HepG2 (cell line): ENCODE results near the gene EGR1. TPM values are rescaled to one million over a fixed set of nuclear protein-coding genes. Genes with fewer than 3 reads are reported as not detected.

Experiments used
- ATM ChIP-seq: fragments of 450-650 bp; IDR thresholded peaks from 2 replicates; pipeline ENCODE4 v1.7.1; 2017; ENCODE audit warnings: mild to moderate bottlenecking, borderline replicate concordance
- KLF6 ChIP-seq: IDR thresholded peaks from 2 replicates; pipeline ENCODE4 v1.8.0; 2016; ENCODE audit warnings: missing biosample characterization, missing genetic modification reagents
- TEAD2 ChIP-seq: sonication (generic); formaldehyde crosslinking; IDR thresholded peaks from 2 replicates; pipeline ENCODE4 v1.9.0; 2021; ENCODE audit warnings: missing genetic modification reagents
- THAP11 ChIP-seq: IDR thresholded peaks from 2 replicates; pipeline ENCODE4 v1.6.1; 2016; ENCODE audit warnings: missing biosample characterization, missing genetic modification reagents
- ZBTB38 ChIP-seq: sonication (generic); formaldehyde crosslinking; IDR thresholded peaks from 2 replicates; pipeline ENCODE4 v1.5.1; 2020; ENCODE audit warnings: mild to moderate bottlenecking, missing genetic modification reagents
- ZBTB7B ChIP-seq: sonication (generic); formaldehyde crosslinking; IDR thresholded peaks from 2 replicates; pipeline ENCODE4 v1.4.0; 2020; ENCODE audit warnings: missing genetic modification reagents
- ZFYVE20 ChIP-seq: sonication (generic); formaldehyde crosslinking; IDR thresholded peaks from 2 replicates; pipeline ENCODE4 v1.8.0; 2023; ENCODE audit warnings: low read depth, mild to moderate bottlenecking, moderate library complexity, missing genetic modification reagents, borderline replicate concordance
- ZNF20 ChIP-seq: sonication (generic); formaldehyde crosslinking; IDR thresholded peaks from 2 replicates; pipeline ENCODE4 v1.4.0; 2020; ENCODE audit warnings: mild to moderate bottlenecking, moderate library complexity, missing genetic modification reagents
- ZNF572 ChIP-seq: sonication (generic); formaldehyde crosslinking; IDR thresholded peaks from 2 replicates; pipeline ENCODE4 v1.5.1; 2020; ENCODE audit warnings: mild to moderate bottlenecking, missing genetic modification reagents
- ZNF616 ChIP-seq: sonication (generic); formaldehyde crosslinking; IDR thresholded peaks from 2 replicates; pipeline ENCODE4 v1.5.0; 2020; ENCODE audit warnings: low read depth, mild to moderate bottlenecking, missing genetic modification reagents
- ZNF816 ChIP-seq: sonication (generic); formaldehyde crosslinking; IDR thresholded peaks from 2 replicates; pipeline ENCODE4 v1.8.0; 2022; ENCODE audit warnings: missing genetic modification reagents, mild to moderate bottlenecking, borderline replicate concordance
- polyA plus RNA-seq, 8 experiments: library from polyadenylated mRNA; depleted of rRNA in 3 of 8; stranded (reverse) in 7 of 8; unstranded in 1 of 8; fragments of >200 nt; fragmentation: Illumina TruSeq in 4 of 8; extraction: Trizol in 4 of 8; gene quantifications; 2 replicates each; pipeline versions ENCODE4 v1.2.1 to v1.2.3, GENCODE V29; 2011 to 2016; ENCODE audit warnings: low read depth in 4 of 8, missing spikeins in 1 of 8, mixed read lengths in 1 of 8; ENCODE audit not compliant: insufficient read depth in 1 of 8
- total RNA-seq, 5 experiments: library from RNA; depleted of rRNA; stranded (reverse); fragments of >200 nt; fragmentation: Illumina TruSeq; extraction: Trizol; gene quantifications; 2 replicates each; pipeline ENCODE4 v1.2.3, GENCODE V29; 2016; ENCODE audit warnings: low read depth in 1 of 5
- TF ChIP-seq, protein P1 (sequence below): sonication (generic); formaldehyde crosslinking; IDR thresholded peaks from 2 replicates; pipeline ENCODE4 v1.5.1; 2020; ENCODE audit warnings: mild to moderate bottlenecking, missing genetic modification reagents, borderline replicate concordance
- TF ChIP-seq, protein P2 (sequence below): sonication (generic); formaldehyde crosslinking; IDR thresholded peaks from 2 replicates; pipeline ENCODE4 v1.5.0; 2020; ENCODE audit warnings: mild to moderate bottlenecking, missing genetic modification reagents
- TF ChIP-seq, protein P3 (sequence below): sonication (generic); formaldehyde crosslinking; IDR thresholded peaks from 2 replicates; pipeline ENCODE4 v1.4.0; 2020; ENCODE audit warnings: missing genetic modification reagents
- TF ChIP-seq, protein P4 (sequence below): IDR thresholded peaks from 2 replicates; pipeline ENCODE4 v1.6.1; 2016; ENCODE audit warnings: missing genetic modification reagents, missing compliant biosample characterization
- TF ChIP-seq, protein P5 (sequence below): sonication (generic); formaldehyde crosslinking; IDR thresholded peaks from 2 replicates; pipeline ENCODE4 v1.5.0; 2020; ENCODE audit warnings: mild to moderate bottlenecking, missing genetic modification reagents

EGR1 gene
- total and polyA plus RNA-seq, 2 of the 13 experiments (the other 11 are each of a cell fraction or from before 2014, with no cell fraction given), result 4.1 to 4.5 TPM

DNA sequence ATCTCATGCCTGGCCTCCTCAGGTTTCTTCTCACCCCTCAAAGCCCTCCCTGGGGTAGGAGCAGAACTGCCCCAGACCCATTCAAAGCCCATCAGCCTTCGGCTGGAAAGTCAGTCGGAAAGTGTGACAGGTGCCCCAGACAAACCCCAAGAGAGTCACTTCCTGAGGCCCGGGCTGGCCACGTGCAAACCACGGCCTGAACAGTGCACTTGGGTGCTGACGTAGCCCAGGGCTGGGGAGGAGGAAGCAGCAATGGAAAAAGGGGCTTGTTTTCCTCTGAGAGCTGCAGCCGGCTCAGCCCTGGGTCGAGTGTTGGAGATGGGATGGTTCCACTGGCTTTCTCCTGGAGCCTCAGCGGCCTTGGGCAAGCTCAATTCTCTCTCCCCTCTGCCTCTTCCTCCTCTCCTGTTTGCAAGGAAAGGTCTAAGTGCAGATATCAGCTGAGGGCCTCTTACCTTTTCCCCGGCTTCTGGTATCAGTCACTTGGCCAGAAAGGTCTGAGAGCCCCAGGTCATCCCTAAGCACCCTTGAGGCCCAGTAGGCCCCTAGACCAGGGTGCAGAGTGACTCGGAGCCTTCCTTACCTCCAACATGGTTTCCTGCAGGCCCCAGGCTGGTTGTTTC lies 5.9 kb upstream of the EGR1 start (continued):
- TF ChIP-seq, protein P1, sequence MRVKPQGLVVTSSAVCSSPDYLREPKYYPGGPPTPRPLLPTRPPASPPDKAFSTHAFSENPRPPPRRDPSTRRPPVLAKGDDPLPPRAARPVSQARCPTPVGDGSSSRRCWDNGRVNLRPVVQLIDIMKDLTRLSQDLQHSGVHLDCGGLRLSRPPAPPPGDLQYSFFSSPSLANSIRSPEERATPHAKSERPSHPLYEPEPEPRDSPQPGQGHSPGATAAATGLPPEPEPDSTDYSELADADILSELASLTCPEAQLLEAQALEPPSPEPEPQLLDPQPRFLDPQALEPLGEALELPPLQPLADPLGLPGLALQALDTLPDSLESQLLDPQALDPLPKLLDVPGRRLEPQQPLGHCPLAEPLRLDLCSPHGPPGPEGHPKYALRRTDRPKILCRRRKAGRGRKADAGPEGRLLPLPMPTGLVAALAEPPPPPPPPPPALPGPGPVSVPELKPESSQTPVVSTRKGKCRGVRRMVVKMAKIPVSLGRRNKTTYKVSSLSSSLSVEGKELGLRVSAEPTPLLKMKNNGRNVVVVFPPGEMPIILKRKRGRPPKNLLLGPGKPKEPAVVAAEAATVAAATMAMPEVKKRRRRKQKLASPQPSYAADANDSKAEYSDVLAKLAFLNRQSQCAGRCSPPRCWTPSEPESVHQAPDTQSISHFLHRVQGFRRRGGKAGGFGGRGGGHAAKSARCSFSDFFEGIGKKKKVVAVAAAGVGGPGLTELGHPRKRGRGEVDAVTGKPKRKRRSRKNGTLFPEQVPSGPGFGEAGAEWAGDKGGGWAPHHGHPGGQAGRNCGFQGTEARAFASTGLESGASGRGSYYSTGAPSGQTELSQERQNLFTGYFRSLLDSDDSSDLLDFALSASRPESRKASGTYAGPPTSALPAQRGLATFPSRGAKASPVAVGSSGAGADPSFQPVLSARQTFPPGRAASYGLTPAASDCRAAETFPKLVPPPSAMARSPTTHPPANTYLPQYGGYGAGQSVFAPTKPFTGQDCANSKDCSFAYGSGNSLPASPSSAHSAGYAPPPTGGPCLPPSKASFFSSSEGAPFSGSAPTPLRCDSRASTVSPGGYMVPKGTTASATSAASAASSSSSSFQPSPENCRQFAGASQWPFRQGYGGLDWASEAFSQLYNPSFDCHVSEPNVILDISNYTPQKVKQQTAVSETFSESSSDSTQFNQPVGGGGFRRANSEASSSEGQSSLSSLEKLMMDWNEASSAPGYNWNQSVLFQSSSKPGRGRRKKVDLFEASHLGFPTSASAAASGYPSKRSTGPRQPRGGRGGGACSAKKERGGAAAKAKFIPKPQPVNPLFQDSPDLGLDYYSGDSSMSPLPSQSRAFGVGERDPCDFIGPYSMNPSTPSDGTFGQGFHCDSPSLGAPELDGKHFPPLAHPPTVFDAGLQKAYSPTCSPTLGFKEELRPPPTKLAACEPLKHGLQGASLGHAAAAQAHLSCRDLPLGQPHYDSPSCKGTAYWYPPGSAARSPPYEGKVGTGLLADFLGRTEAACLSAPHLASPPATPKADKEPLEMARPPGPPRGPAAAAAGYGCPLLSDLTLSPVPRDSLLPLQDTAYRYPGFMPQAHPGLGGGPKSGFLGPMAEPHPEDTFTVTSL (CRISPR knock-in tag), result peak; percentile 44; the same call in 1 of the 2 replicates
- TF ChIP-seq KLF6, result peak; percentile 89; the same call in 1 of the 2 replicates
- TF ChIP-seq TEAD2 (CRISPR knock-in tag), result 0 out of 2 replicates have a peak, but pooled peaks have one; percentile 31
- no peak for TF ChIP-seq ATM
- TF ChIP-seq ZFYVE20, result 0 out of 2 replicates have a peak, but pooled peaks have one; percentile 49
- TF ChIP-seq, protein P2, sequence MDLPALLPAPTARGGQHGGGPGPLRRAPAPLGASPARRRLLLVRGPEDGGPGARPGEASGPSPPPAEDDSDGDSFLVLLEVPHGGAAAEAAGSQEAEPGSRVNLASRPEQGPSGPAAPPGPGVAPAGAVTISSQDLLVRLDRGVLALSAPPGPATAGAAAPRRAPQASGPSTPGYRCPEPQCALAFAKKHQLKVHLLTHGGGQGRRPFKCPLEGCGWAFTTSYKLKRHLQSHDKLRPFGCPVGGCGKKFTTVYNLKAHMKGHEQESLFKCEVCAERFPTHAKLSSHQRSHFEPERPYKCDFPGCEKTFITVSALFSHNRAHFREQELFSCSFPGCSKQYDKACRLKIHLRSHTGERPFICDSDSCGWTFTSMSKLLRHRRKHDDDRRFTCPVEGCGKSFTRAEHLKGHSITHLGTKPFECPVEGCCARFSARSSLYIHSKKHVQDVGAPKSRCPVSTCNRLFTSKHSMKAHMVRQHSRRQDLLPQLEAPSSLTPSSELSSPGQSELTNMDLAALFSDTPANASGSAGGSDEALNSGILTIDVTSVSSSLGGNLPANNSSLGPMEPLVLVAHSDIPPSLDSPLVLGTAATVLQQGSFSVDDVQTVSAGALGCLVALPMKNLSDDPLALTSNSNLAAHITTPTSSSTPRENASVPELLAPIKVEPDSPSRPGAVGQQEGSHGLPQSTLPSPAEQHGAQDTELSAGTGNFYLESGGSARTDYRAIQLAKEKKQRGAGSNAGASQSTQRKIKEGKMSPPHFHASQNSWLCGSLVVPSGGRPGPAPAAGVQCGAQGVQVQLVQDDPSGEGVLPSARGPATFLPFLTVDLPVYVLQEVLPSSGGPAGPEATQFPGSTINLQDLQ (CRISPR knock-in tag), result 0 out of 2 replicates have a peak, but pooled peaks have one; percentile 53
- peak; percentile 25; the same call in 1 of the 2 replicates for TF ChIP-seq ZNF816 (CRISPR knock-in tag)
- TF ChIP-seq, protein P3, sequence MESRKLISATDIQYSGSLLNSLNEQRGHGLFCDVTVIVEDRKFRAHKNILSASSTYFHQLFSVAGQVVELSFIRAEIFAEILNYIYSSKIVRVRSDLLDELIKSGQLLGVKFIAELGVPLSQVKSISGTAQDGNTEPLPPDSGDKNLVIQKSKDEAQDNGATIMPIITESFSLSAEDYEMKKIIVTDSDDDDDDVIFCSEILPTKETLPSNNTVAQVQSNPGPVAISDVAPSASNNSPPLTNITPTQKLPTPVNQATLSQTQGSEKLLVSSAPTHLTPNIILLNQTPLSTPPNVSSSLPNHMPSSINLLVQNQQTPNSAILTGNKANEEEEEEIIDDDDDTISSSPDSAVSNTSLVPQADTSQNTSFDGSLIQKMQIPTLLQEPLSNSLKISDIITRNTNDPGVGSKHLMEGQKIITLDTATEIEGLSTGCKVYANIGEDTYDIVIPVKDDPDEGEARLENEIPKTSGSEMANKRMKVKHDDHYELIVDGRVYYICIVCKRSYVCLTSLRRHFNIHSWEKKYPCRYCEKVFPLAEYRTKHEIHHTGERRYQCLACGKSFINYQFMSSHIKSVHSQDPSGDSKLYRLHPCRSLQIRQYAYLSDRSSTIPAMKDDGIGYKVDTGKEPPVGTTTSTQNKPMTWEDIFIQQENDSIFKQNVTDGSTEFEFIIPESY (CRISPR knock-in tag), result 0 out of 2 replicates have a peak, but pooled peaks have one; percentile 11
- TF ChIP-seq ZBTB7B (CRISPR knock-in tag), result no peak
- TF ChIP-seq THAP11 (CRISPR knock-in tag), result peak; percentile 72
- TF ChIP-seq, protein P4, sequence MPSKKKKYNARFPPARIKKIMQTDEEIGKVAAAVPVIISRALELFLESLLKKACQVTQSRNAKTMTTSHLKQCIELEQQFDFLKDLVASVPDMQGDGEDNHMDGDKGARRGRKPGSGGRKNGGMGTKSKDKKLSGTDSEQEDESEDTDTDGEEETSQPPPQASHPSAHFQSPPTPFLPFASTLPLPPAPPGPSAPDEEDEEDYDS (CRISPR knock-in tag), result peak; percentile 22; the same call in 1 of the 2 replicates
- TF ChIP-seq, protein P5, sequence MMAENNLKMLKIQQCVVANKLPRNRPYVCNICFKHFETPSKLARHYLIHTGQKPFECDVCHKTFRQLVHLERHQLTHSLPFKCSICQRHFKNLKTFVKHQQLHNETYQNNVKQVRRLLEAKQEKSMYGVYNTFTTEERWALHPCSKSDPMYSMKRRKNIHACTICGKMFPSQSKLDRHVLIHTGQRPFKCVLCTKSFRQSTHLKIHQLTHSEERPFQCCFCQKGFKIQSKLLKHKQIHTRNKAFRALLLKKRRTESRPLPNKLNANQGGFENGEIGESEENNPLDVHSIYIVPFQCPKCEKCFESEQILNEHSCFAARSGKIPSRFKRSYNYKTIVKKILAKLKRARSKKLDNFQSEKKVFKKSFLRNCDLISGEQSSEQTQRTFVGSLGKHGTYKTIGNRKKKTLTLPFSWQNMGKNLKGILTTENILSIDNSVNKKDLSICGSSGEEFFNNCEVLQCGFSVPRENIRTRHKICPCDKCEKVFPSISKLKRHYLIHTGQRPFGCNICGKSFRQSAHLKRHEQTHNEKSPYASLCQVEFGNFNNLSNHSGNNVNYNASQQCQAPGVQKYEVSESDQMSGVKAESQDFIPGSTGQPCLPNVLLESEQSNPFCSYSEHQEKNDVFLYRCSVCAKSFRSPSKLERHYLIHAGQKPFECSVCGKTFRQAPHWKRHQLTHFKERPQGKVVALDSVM (CRISPR knock-in tag), result 0 out of 2 replicates have a peak, but pooled peaks have one; percentile 30
- TF ChIP-seq ZNF20 (CRISPR knock-in tag), result no peak
- TF ChIP-seq ZBTB38 (CRISPR knock-in tag), result no peak; the same call in 1 of the 2 replicates
- no peak for TF ChIP-seq ZNF616 (CRISPR knock-in tag)
- TF ChIP-seq ZNF572 (CRISPR knock-in tag), result no peak
